Measurements from ENCODE around the gene ADGRG6.

DNA sequence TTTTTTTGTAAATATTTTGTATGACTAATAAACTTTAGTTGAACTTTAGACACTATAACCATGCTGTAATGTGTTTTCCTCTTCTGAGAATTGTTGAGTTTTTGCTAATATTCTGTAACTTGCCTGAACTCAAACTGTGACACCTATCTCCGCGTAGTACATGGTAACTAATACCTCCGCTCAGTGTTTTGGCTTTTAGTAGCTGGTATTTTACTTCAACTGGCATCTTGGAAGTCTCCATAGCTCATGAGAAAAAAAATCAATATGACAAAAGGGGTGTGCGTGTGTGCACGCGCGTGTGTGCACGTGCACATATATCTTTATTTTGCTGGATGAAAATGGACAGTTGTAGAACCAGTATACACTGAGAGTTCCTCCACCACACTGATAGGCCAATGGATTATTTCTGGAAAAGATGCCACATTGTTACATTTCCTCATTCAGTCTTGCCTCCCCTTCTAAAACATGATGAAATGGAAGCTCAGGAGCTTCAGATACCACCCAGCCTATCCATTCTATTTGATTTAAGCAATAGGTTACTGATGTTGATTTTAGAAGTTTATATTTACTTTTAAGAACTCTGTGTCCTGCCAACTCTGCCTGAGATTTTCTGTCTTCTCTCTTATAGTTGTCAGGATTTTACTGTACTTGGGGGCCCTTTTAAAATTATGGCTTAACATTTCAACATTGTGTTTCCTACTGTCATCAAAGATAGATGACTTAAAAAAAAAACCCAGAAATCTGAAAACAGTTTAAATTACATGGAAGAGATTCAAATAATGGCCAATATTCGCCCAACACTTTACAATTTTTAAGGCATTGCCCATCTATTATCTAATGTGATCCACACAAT is 16.3 kb upstream of the ADGRG6 start:
- TF ChIP-seq, protein P1, sequence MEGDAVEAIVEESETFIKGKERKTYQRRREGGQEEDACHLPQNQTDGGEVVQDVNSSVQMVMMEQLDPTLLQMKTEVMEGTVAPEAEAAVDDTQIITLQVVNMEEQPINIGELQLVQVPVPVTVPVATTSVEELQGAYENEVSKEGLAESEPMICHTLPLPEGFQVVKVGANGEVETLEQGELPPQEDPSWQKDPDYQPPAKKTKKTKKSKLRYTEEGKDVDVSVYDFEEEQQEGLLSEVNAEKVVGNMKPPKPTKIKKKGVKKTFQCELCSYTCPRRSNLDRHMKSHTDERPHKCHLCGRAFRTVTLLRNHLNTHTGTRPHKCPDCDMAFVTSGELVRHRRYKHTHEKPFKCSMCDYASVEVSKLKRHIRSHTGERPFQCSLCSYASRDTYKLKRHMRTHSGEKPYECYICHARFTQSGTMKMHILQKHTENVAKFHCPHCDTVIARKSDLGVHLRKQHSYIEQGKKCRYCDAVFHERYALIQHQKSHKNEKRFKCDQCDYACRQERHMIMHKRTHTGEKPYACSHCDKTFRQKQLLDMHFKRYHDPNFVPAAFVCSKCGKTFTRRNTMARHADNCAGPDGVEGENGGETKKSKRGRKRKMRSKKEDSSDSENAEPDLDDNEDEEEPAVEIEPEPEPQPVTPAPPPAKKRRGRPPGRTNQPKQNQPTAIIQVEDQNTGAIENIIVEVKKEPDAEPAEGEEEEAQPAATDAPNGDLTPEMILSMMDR (IDR thresholded peaks at IDR 0.05): no peak
- no peak for TF ChIP-seq POLR2A (IDR thresholded peaks at IDR 0.05)
